Smooth muscle cell (in vitro differentiated cells): ENCODE data around the gene UCN2. TPM values are rescaled to one million over a fixed set of nuclear protein-coding genes. Genes with fewer than 3 reads are reported as not detected.
"Not testable (repeated sequence)": the region's sequence is repeated elsewhere in the genome, so short reads cannot be mapped to it uniquely, and the experiment has no call there.

Experiments
- DNase-seq: peaks from one replicate; lab custom pipeline; 2025; ENCODE audit not compliant: unreplicated experiment; lab: John Stamatoyannopoulos, UW
- H2AFZ ChIP-seq: fragments of 200-600 bp; sonication (generic); 2 replicates; pipeline ENCODE4 v1.6.0; 2016; ENCODE audit warnings: antibody characterized with exemption, low read depth, mild to moderate bottlenecking
- H3F3A ChIP-seq: fragments of 200-600 bp; sonication (generic); 2 replicates; pipeline ENCODE4 v1.6.0; 2017; ENCODE audit warnings: antibody characterized with exemption, low read depth
- H3K27ac ChIP-seq: fragments of 200-600 bp; sonication (generic); 2 replicates; pipeline ENCODE4 v1.5.1; 2016; ENCODE audit warnings: low read depth, mild to moderate bottlenecking
- H3K27me3 ChIP-seq: fragments of 200-600 bp; sonication (generic); 2 replicates; pipeline ENCODE4 v1.6.1; 2016; ENCODE audit warnings: low read depth, mild to moderate bottlenecking
- H3K36me3 ChIP-seq: fragments of 200-600 bp; sonication (generic); 2 replicates; pipeline ENCODE4 v1.5.1; 2016; ENCODE audit warnings: low read depth
- H3K4me1 ChIP-seq: fragments of 200-600 bp; sonication (generic); 2 replicates; pipeline ENCODE4 v1.5.1; 2016; ENCODE audit warnings: low read depth
- H3K4me2 ChIP-seq: fragments of 200-600 bp; sonication (generic); 2 replicates; pipeline ENCODE4 v1.6.0; 2016; ENCODE audit warnings: mild to moderate bottlenecking
- H3K4me3 ChIP-seq: fragments of 200-600 bp; sonication (generic); 2 replicates; pipeline ENCODE4 v1.5.1; 2016; ENCODE audit warnings: mild to moderate bottlenecking
- H3K79me2 ChIP-seq: fragments of 200-600 bp; sonication (generic); 2 replicates; pipeline ENCODE4 v1.6.0; 2016; ENCODE audit warnings: low read depth, mild to moderate bottlenecking
- H3K9ac ChIP-seq: fragments of 200-600 bp; sonication (generic); 2 replicates; pipeline ENCODE4 v1.6.0; 2016; ENCODE audit warnings: low read depth
- H3K9me3 ChIP-seq: fragments of 200-600 bp; sonication (generic); replicated peaks from 2 replicates; pipeline ENCODE4 v1.5.1; 2016; ENCODE audit warnings: low read depth
- H4K20me1 ChIP-seq: fragments of 200-600 bp; sonication (generic); 2 replicates; pipeline ENCODE4 v1.6.0; 2016; ENCODE audit warnings: low read depth
- CTCF ChIP-seq: fragments of 200-600 bp; sonication (generic); IDR thresholded peaks from 2 replicates; pipeline ENCODE4 v1.5.1; 2017; ENCODE audit warnings: borderline replicate concordance, mild to moderate bottlenecking, antibody characterized with exemption; ENCODE audit not compliant: insufficient read depth, poor library complexity, severe bottlenecking
- WGBS: methylation state at CpG from one replicate; pipeline ENCODE4 v1.1.7; 2016; ENCODE audit warnings: low lambda C conversion rate; 5-methylcytosine and 5-hydroxymethylcytosine counted together
- polyA plus RNA-seq: library from polyadenylated mRNA; unstranded; fragments of >200 nt; fragmentation: Nextera tagmentation; extraction: Ambion mirVana; gene quantifications from 2 replicates; pipeline ENCODE4 v1.2.1, GENCODE V29; 2016
- total RNA-seq: library from RNA; depleted of rRNA; stranded (reverse); fragments of >200 nt; gene quantifications from 2 replicates; pipeline ENCODE4 v1.2.3, GENCODE V29; 2014

UCN2 gene
- total and polyA plus RNA-seq, 2 experiments from 2014 or later: 4.3 to 7.0 TPM

- H3K9ac ChIP-seq: no peak overlapping the region
- TF ChIP-seq CTCF: no peak
- H3K4me1 ChIP-seq: no peaks in the 10 kb centered on the region
- H3K79me2 ChIP-seq: no peaks in the 10 kb centered on the region
- WGBS: 97% methylated on average over 6 of the region's 6 CpGs
- H3K36me3 ChIP-seq: peaks cover 29% of the 10 kb centered on the region
- no peaks in the 10 kb centered on the region for H3K27me3 ChIP-seq
- peaks cover 67% of the 10 kb centered on the region for H4K20me1 ChIP-seq
- H3K4me3 ChIP-seq: no peak overlapping the region
- H3K9me3 ChIP-seq: no peaks in the 10 kb centered on the region
- no peak overlapping the region for H2AFZ ChIP-seq
- DNase-seq: no peak
- H3F3A ChIP-seq: no peaks in the 10 kb centered on the region
- H3K4me2 ChIP-seq: no peak overlapping the region
- H3K27ac ChIP-seq: no peak overlapping the region
Observed at GRCh38 chr3:48532271-48532976, 31.2 kb downstream of the UCN2 start.

GRCh38 chr3:48530701-48531100 is 32.9 kb downstream of the UCN2 start:
- H3K4me2 ChIP-seq, DNase-seq, H3K9me3 ChIP-seq, H3K9ac ChIP-seq, H3K27ac ChIP-seq, H2AFZ ChIP-seq, H3K4me1 ChIP-seq, H3F3A ChIP-seq, H3K79me2 ChIP-seq, H3K4me3 ChIP-seq, H3K27me3 ChIP-seq: not testable (repeated sequence)
- WGBS: 96% methylated on average over 4 of the region's 4 CpGs
- Histone ChIP-seq H3K36me3 (peaks cover 29% of the 10 kb centered on the region), H4K20me1 (peaks cover 52% of the 10 kb centered on the region)

- 97% methylated on average over 3 of the region's 3 CpGs for WGBS
- H3K9me3 ChIP-seq: no peaks in the 10 kb centered on the region
- H3K27me3 ChIP-seq: no peaks in the 10 kb centered on the region
- peaks cover 23% of the 10 kb centered on the region for H3K36me3 ChIP-seq
- no peaks in the 10 kb centered on the region for H3K4me1 ChIP-seq
- no peak for DNase-seq
- peaks cover 37% of the 10 kb centered on the region for H4K20me1 ChIP-seq
- no peak overlapping the region for H3K4me3 ChIP-seq
- H3K27ac ChIP-seq: no peak overlapping the region
- H3K9ac ChIP-seq: no peak overlapping the region
- TF ChIP-seq CTCF: no peak
- H3K4me2 ChIP-seq: no peak overlapping the region
- H3K79me2 ChIP-seq: no peaks in the 10 kb centered on the region
- H2AFZ ChIP-seq: no peak overlapping the region
- no peaks in the 10 kb centered on the region for H3F3A ChIP-seq
Observed at GRCh38 chr3:48528754-48529153, 34.8 kb downstream of the UCN2 start.

GRCh38 chr3:48528048-48528447 is 35.5 kb downstream of the UCN2 start:
- DNase-seq: no peak
- peaks cover 30% of the 10 kb centered on the region for H4K20me1 ChIP-seq
- no peaks in the 10 kb centered on the region for H3K27me3 ChIP-seq
- H3K27ac ChIP-seq: no peak overlapping the region
- H3K4me1 ChIP-seq: no peaks in the 10 kb centered on the region
- WGBS: 97% methylated on average over 9 of the region's 9 CpGs
- H3K36me3 ChIP-seq: peaks cover 18% of the 10 kb centered on the region
- no peaks in the 10 kb centered on the region for H3K9me3 ChIP-seq
- H3K9ac ChIP-seq: no peak overlapping the region
- no peaks in the 10 kb centered on the region for H3F3A ChIP-seq
- H2AFZ ChIP-seq: no peak overlapping the region
- no peak overlapping the region for H3K4me2 ChIP-seq
- no peak overlapping the region for H3K4me3 ChIP-seq
- no peaks in the 10 kb centered on the region for H3K79me2 ChIP-seq
- no peak for TF ChIP-seq CTCF
